HG02571 (cell line): ENCODE results near the gene ZNF582.

Source experiments
- ATAC-seq: cut with Tn5 transposase; IDR thresholded peaks from one replicate; pipeline ENCODE4 v1.9.1; 2021; ENCODE audit warnings: mild to moderate bottlenecking, moderate library complexity; ENCODE audit not compliant: unreplicated experiment

The ZNF582 gene

GRCh38 chr19:56393119-56394012 lies at the start of gene ZNF582:
Gene ZNF582 (minus strand): TSS chr19:56393534. CDS start chr19:56391752, 1,782 bp downstream.
- peak; percentile 89 for ATAC-seq

- no peak for ATAC-seq
Observed at GRCh38 chr19:56441206-56441792, 48.0 kb upstream of the ZNF582 start.

- ATAC-seq, result no peak
Observed at GRCh38 chr19:56423985-56424353, 30.6 kb upstream of the ZNF582 start.

- no peak for ATAC-seq
Observed at GRCh38 chr19:56423276-56423984, 30.1 kb upstream of the ZNF582 start.

GRCh38 chr19:56405062-56405461 lies 11.7 kb upstream of the ZNF582 start:
- ATAC-seq, result no peak

GRCh38 chr19:56404705-56405056 lies 11.3 kb upstream of the ZNF582 start:
- ATAC-seq, result no peak

- ATAC-seq, result peak; percentile 85
Observed at GRCh38 chr19:56403764-56404704, 10.7 kb upstream of the ZNF582 start, which contains the start of gene ZNF583. Gene ZNF583 (plus strand): TSS chr19:56404332. CDS start chr19:56407115, 2,783 bp downstream.

GRCh38 chr19:56403261-56403660 lies 9.9 kb upstream of the ZNF582 start:
- ATAC-seq, result no peak

- ATAC-seq, result no peak
Observed at GRCh38 chr19:56400485-56400884, 7.2 kb upstream of the ZNF582 start.

GRCh38 chr19:56398809-56399208 lies 5.5 kb upstream of the ZNF582 start:
- no peak for ATAC-seq

- no peak for ATAC-seq
Observed at GRCh38 chr19:56383826-56384605, 9.3 kb downstream of the ZNF582 start.

- no peak for ATAC-seq
Observed at GRCh38 chr19:56377105-56377924, 16.0 kb downstream of the ZNF582 start.

- ATAC-seq, result no peak
Observed at GRCh38 chr19:56372281-56372680, 21.1 kb downstream of the ZNF582 start.

- no peak for ATAC-seq
Observed at GRCh38 chr19:56369886-56370676, 23.3 kb downstream of the ZNF582 start.

GRCh38 chr19:56367829-56368711 lies 25.3 kb downstream of the ZNF582 start:
- ATAC-seq, result no peak

GRCh38 chr19:56360841-56361240 lies 32.5 kb downstream of the ZNF582 start:
- ATAC-seq, result no peak

- no peak for ATAC-seq
Observed at GRCh38 chr19:56356944-56357343, 36.4 kb downstream of the ZNF582 start.
